Subcutaneous abdominal adipose tissue (tissue), 5 donors: ENCODE measurements around the gene SNAPIN.

Experiments
- H3K27ac ChIP-seq: one replicate; pipeline ENCODE4 v1.7.0; 2013; ENCODE audit warnings: low read depth, mild to moderate bottlenecking, inconsistent platforms, low read length, moderate library complexity
- H3K27me3 ChIP-seq, 5 donors: one replicate each; pipeline ENCODE4 v1.7.0; 2013; ENCODE audit warnings: low read length in 5 of 5, inconsistent platforms in 1 of 5; ENCODE audit not compliant: control insufficient read depth in 5 of 5, insufficient read depth in 4 of 5
- H3K36me3 ChIP-seq, 5 donors: one replicate each; pipeline ENCODE4 v1.7.0; 2013; ENCODE audit warnings: low read length in 5 of 5; ENCODE audit not compliant: control insufficient read depth in 5 of 5, insufficient read depth in 5 of 5
- H3K4me1 ChIP-seq, 5 donors: one replicate each; pipeline ENCODE4 v1.7.0; 2013; ENCODE audit warnings: low read length in 5 of 5, mild to moderate bottlenecking in 3 of 5, moderate library complexity in 1 of 5; ENCODE audit not compliant: control insufficient read depth in 5 of 5, insufficient read depth in 5 of 5
- H3K4me3 ChIP-seq, 5 donors: one replicate each; pipeline ENCODE4 v1.7.0; 2013; ENCODE audit warnings: low read length in 5 of 5, low read depth in 1 of 5
- H3K9ac ChIP-seq, 5 donors: one replicate each; pipeline ENCODE4 v1.7.0; 2013; ENCODE audit warnings: low read length in 5 of 5, mild to moderate bottlenecking in 4 of 5, moderate library complexity in 3 of 5
- H3K9me3 ChIP-seq, 5 donors: one replicate each; pipeline ENCODE4 v1.7.0; 2013; ENCODE audit warnings: low read length in 5 of 5; ENCODE audit not compliant: control insufficient read depth in 5 of 5
- donor health status: healthy.
- donor health status: healthy.
- donor health status: healthy.
- donor health status: healthy.
- donor health status: healthy.

The SNAPIN gene, protein sequence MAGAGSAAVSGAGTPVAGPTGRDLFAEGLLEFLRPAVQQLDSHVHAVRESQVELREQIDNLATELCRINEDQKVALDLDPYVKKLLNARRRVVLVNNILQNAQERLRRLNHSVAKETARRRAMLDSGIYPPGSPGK

DNA sequence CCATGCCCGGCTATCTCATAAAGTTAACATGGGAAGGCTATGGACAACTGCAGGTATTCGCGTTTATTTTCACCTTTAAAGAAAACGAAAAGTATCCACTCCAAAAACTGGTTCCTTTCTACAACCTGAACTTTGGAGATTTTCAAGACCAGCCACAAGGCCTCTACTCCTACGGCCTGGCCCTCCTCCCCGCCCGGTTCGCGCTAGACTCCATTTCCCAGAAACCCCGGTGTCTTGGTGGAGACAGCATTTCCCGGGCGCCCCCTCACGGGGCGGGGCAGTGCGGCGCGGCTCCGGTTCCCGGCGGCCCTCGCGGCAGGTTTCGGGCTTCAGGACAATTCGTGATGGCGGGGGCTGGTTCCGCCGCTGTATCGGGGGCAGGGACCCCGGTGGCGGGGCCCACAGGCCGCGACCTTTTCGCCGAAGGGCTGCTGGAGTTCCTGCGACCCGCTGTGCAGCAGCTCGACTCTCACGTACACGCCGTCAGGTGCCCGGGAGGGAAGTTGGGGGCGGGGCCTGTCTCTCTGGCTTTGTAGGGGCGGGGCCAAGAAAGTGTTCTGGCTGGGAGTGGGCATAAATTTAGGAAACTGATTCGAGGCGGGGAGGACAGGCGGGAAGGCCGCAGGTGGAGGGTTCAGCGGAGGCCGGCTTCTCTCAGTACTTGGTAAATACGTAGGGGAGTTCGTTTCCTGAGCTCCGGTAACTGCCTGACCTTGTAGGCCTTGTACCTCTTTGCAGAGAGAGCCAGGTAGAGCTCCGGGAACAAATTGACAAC, at the start of gene SNAPIN:
SNAPIN (plus strand) TSS at position 304 of the 775 bp plus-strand sequence; CDS start at position 345, 41 bp downstream.
- peak within 1 kb of the TSS; percentile 90 for H3K27ac ChIP-seq

DNA sequence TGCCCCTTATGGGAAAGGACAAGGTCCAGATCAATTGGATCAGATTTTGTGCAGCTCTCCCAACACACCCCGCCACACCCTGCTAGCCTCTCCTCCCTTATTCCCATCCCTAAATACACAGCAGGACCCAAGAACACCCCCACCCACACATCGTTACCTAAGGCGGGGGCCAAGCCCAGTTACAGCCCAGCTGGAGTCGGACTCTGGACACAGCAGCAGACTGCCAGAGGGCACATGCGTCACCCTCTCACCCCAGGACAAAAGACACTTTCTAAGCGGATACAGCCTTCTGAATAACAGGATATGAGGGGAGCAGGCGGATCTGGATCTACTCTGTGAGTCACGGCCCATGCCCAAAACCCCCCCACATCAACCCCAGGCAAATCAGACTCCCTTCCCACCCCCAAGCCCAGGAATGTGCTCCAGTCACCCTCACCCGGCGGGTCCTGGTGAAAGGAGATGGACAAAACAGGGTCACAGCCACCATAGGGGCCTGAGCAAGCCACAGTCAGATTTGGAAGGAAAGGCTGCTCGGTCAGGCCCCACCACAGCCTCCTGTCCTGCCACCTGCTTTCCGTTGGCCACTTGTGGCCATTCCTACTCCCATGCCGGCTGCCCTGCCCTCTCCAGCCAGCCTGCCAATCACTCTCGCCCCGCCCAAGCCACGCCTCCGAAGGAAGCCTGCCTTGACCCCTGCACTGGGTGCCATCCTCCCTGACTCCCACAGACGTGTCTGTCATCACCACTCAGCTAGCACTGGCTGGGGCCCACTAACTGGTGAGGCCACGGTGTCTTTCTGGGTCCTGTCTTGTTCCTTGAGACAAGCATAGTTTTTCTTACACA, 49.5 kb upstream of the SNAPIN start:
- peak overlapping the region; percentile 48 to 93 (median 82) for H3K9ac ChIP-seq
- peaks cover 10 to 58% (median 47%) of the 10 kb centered on the region in 5 donors for H3K4me1 ChIP-seq
- H3K27ac ChIP-seq, result peak overlapping the region; percentile 97
- peak overlapping the region; percentile 33 to 77 (median 70) for H3K4me3 ChIP-seq
- H3K9me3 ChIP-seq, result no peaks in the 10 kb centered on the region
- peaks cover 0 to 23% (median 15%) of the 10 kb centered on the region in 5 donors for H3K36me3 ChIP-seq
- H3K27me3 ChIP-seq, result no peaks in the 10 kb centered on the region

More for the DNA sequence above, at the start of gene SNAPIN:
- Histone ChIP-seq H3K9ac (peak within 1 kb of the TSS; percentile 83 to 94 (median 90)), H3K4me3 (peak within 1 kb of the TSS; percentile 77 to 92 (median 85)), H3K36me3 (peaks cover 21 to 31% (median 26%) of the 10 kb centered on the region in 5 donors), H3K27me3 (no peaks in the 10 kb centered on the region), H3K4me1 (peaks cover 5 to 20% (median 12%) of the 10 kb centered on the region in 5 donors), H3K9me3 (no peaks in the 10 kb centered on the region)

DNA sequence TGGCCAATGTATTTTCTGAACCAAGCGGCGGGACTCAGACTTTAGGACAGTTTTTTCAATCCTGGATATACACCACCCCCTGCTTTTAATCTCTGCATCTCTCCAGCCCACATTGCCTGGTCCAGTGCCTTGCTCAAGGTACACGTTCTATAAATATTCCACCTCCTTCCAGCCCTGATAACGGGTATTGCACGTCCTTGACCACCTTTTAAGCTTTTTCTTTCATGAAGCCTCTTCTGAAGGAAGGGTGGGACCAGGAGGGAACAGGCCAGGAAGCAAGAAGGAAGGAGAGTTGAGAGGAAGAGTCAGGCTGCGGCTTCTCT, 49.0 kb upstream of the SNAPIN start:
- Histone ChIP-seq H3K9ac (peak overlapping the region in 4 of 5 donors; percentile 25 to 93 (median 86)), H3K4me3 (peak overlapping the region in 2 of 5 donors; percentile 73 to 77), H3K9me3 (no peaks in the 10 kb centered on the region), H3K27me3 (no peaks in the 10 kb centered on the region), H3K36me3 (peaks cover 0 to 23% (median 15%) of the 10 kb centered on the region in 5 donors), H3K27ac (peak overlapping the region; percentile 97), H3K4me1 (peaks cover 10 to 62% (median 47%) of the 10 kb centered on the region in 5 donors)

DNA sequence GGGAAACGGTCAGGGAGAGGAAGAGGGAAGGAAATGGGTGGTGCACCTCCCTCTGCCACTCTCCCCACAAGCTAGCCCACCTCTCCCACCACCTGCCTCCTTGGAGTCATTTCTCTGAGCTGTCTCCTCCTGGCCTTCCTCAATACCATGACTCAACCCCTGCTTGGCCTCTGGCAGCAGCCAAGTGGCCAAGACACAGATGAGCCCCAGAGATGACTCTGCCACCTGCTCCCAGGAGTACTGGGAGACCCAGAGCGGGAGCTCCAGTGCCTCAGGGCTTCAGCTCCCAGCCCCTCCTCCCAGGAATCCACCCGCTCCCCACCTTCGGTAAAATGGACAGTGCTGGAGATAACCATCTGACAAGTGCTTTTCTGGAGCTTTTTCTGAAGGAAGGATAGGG, 48.2 kb upstream of the SNAPIN start:
- Histone ChIP-seq H3K9me3 (no peaks in the 10 kb centered on the region), H3K27me3 (no peaks in the 10 kb centered on the region), H3K4me3 (no peak overlapping the region), H3K4me1 (peaks cover 10 to 63% (median 47%) of the 10 kb centered on the region in 5 donors), H3K36me3 (peaks cover 0 to 23% (median 15%) of the 10 kb centered on the region in 5 donors), H3K9ac (peak overlapping the region in 4 of 5 donors; percentile 21 to 91 (median 53)), H3K27ac (peak overlapping the region; percentile 97)

DNA sequence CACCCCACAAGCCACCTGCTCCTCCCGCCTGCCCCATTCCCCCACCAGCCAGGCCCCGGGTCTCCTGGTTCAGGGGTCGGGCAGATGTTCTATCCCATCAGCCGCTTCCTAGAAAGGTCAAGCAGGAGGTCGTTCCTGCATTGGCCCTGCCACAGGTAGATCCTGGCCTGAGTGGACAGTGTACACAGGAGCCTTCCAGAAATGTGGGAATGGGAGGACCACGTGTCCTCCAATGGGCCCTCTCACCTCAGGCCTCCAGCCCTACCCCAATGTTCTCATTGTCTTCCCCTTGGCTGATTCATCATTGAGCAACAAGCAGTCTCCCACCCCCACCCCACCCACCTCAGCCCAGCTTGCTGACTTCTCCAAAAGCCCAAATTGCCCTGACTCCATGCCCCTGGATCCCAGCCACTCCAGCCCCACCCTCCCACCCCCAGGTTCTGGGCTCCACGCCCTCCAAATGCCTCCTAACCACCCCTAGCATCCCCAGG, 47.6 kb upstream of the SNAPIN start:
- peak overlapping the region in 2 of 5 donors; percentile 21 to 26 for H3K9ac ChIP-seq
- H3K4me1 ChIP-seq, result peaks cover 10 to 63% (median 47%) of the 10 kb centered on the region in 5 donors
- no peaks in the 10 kb centered on the region for H3K9me3 ChIP-seq
- H3K4me3 ChIP-seq, result peak overlapping the region in 1 of 5 donors; percentile 86
- no peaks in the 10 kb centered on the region for H3K27me3 ChIP-seq
- H3K27ac ChIP-seq, result peak overlapping the region; percentile 97
- H3K36me3 ChIP-seq, result peaks cover 0 to 21% (median 15%) of the 10 kb centered on the region in 5 donors

DNA sequence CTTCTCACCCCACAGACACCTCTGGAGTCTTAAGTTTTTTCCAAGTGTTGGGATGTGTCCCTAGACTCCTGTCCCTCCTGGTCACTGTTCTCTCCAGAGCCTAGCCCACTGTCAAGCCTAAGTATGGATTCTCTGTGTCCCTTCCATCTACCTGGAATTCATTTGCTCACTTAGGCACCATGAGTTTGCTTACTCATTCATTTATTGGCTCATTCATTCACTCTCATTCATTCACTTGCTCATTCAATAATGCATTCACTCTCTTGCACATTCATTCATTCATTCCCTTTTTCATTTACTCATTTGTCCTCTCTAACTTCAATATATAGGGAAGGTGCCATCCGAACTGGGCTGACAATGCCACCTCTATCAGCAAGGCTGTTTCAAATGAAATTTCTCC, 47.1 kb upstream of the SNAPIN start:
- Histone ChIP-seq H3K4me1 (peaks cover 10 to 68% (median 51%) of the 10 kb centered on the region in 5 donors), H3K27ac (peak overlapping the region; percentile 92), H3K9me3 (no peaks in the 10 kb centered on the region), H3K36me3 (peaks cover 0 to 18% (median 15%) of the 10 kb centered on the region in 5 donors), H3K9ac (peak overlapping the region in 4 of 5 donors; percentile 39 to 95 (median 80)), H3K27me3 (no peaks in the 10 kb centered on the region), H3K4me3 (peak overlapping the region in 4 of 5 donors; percentile 67 to 90 (median 80))

DNA sequence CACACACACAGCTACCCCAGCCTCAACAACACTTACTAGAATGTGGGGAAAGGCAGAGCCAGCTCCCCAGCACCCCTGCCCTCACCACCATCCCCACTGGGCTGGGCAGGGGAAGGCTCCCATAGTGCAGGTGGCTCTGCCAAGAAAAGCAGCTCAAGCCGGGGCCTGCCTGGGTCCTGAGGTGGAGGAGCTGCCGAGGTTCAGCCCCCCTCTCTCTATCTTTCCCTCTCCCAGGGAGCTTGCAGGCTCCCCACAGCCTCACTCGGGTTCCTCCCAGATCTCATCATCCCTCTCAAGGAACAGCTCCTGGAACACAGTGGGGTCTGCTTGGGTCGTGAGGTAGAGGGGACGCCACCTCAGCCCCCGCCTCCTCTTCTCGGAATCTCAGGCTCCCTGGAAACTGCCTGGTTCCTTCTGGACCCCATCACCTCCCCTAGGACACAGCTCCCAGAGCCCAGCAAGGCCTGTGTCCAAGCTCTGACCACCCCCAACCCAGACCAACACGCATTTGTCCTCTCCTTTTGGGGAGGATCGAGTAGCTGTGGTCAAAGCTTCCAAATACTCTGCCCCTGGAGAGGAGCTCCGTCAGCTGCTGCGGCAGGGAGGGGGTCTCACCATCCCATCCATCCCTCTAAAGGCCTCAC, 46.3 kb upstream of the SNAPIN start:
- Histone ChIP-seq H3K9me3 (no peaks in the 10 kb centered on the region), H3K27me3 (no peaks in the 10 kb centered on the region), H3K4me3 (peak overlapping the region; percentile 54 to 90 (median 75)), H3K9ac (peak overlapping the region; percentile 39 to 95 (median 77)), H3K36me3 (peaks cover 0 to 9% (median 7%) of the 10 kb centered on the region in 5 donors), H3K27ac (peak overlapping the region; percentile 92), H3K4me1 (peaks cover 13 to 75% (median 54%) of the 10 kb centered on the region in 5 donors)

DNA sequence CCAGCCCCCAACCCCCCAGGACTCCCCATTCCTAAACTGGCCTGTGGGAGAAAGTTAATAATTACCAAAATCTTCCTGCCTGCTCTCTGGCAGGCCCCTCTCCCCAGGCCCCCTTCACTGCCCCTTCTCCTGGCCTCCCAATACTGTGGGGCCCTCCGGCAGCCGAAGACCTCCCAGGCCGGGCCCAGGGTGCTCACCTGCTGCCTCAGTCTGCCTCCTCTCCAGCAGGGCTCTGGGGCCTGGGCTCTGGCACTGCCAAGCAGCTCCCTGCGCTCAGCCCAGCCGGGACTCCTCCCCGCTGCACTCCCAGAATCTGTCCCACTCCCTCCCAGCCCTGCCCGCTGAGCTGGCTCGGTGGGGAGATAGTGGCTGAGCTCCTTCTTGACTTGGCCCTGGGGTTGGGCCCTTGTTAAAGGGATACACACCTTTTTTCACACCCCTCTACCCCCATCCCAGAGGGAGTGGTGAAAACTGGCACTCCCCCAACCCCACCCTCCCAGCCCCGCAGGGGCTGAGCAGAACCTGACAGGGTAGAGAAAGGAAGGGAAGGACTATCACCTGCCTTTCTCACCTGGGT, 45.7 kb upstream of the SNAPIN start, which contains the start of gene S100A16:
S100A16 (minus strand) TSS at position 383 of the 577 bp plus-strand sequence. CDS start 4,986 bp downstream, outside the sequence.
- no peaks in the 10 kb centered on the region for H3K27me3 ChIP-seq
- H3K27ac ChIP-seq, result peak within 1 kb of the TSS; percentile 92
- H3K4me1 ChIP-seq, result peaks cover 14 to 77% (median 57%) of the 10 kb centered on the region in 5 donors
- peaks cover 0 to 5% (median under 1%) of the 10 kb centered on the region in 5 donors for H3K36me3 ChIP-seq
- peak within 1 kb of the TSS; percentile 39 to 95 (median 77) for H3K9ac ChIP-seq
- H3K4me3 ChIP-seq, result peak within 1 kb of the TSS; percentile 54 to 90 (median 75)
- no peaks in the 10 kb centered on the region for H3K9me3 ChIP-seq

DNA sequence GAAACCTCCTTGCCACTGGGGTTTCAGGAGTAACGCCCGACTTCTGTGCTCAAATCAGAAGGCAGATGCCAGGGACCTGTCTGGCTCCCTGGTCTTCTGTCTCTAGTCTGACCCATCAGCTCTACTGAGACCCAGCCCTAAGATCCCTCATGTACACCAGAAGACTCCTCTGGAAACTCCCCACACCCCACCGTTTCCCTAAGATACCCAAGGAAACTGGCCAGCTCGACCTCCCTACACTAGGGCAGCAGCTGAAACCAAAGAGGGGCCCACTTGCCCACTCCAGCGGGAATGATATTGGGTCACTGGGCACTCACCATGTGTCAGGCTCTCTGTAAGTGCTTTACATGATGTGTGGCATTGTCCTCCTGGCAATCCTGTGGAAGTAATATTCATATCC, 45.1 kb upstream of the SNAPIN start:
- Histone ChIP-seq H3K4me1 (peaks cover 14 to 71% (median 54%) of the 10 kb centered on the region in 5 donors), H3K36me3 (peaks cover 0 to 7% (median under 1%) of the 10 kb centered on the region in 5 donors), H3K9ac (peak overlapping the region in 3 of 5 donors; percentile 39 to 95 (median 91)), H3K27ac (peak overlapping the region; percentile 92), H3K9me3 (no peaks in the 10 kb centered on the region), H3K4me3 (peak overlapping the region in 3 of 5 donors; percentile 67 to 86 (median 75)), H3K27me3 (no peaks in the 10 kb centered on the region)
